ENCODE measurements around the gene SSUH2. TPM values are rescaled to one million over a fixed set of nuclear protein-coding genes. Genes with fewer than 3 reads are reported as not detected.

SSUH2 gene
- total and polyA plus RNA-seq, 2 of the 4 experiments (the other 2 are of a cell fraction), result 0.10 TPM; not detected in 1

- TF ChIP-seq CTCF (conservative IDR thresholded peaks at IDR 0.05; ENCODE audit: low read depth, low read length), result peak; percentile 58
- peak; percentile 55 for TF ChIP-seq RAD21 (IDR thresholded peaks at IDR 0.05; ENCODE audit: low read length)
Observed at GRCh38 chr3:8663177-8664061, 18.8 kb upstream of the SSUH2 start (continued).

GRCh38 chr3:8662594-8662993, 18.0 kb upstream of the SSUH2 start:
- intact Hi-C loops (cut with micrococcal nuclease) (loop anchor here (5.0 to 10.0 kb wide), 2 partner anchors 105 to 302 kb away; partner anchors contain the start of genes OXTR and RAD18), in situ Hi-C loops (cut with MboI; ENCODE audit: low sequenced_read_pairs) (loop anchor here (25.0 kb wide), 1 partner anchor 400 kb away; no protein-coding TSS in a partner anchor), dilution Hi-C loops (cut with HindIII; ENCODE audit: low sequenced_read_pairs, unreplicated experiment) (no loop called here)
- Histone ChIP-seq H2AK9ac (replicated peaks; ENCODE audit: low read depth, low read length, poor library complexity) (no peak overlapping the region), H2BK15ac (ENCODE audit: low read depth, low read length) (no peak overlapping the region), H2AK5ac (ENCODE audit: low read depth, low read length) (no peak overlapping the region), H3K4me2 (ENCODE audit: low read depth, low read length) (no peak overlapping the region), H4K8ac (ENCODE audit: low read depth in 2 of 2, low read length in 2 of 2) (no peak overlapping the region), H3K56ac (ENCODE audit: extremely low read depth, insufficient read depth, low read length) (no peak overlapping the region), H3K9ac (ENCODE audit: low read depth, low read length) (no peak overlapping the region), H3K9me1 (ENCODE audit: insufficient read depth, low read length) (peaks cover 4% of the 10 kb centered on the region), H3K23ac (ENCODE audit: low read depth, low read length) (no peak overlapping the region), H4K20me1 (ENCODE audit: insufficient read depth, low read length) (no peaks in the 10 kb centered on the region), H2BK120ac (ENCODE audit: low read depth, low read length) (no peak overlapping the region), H3K9me3 (ENCODE audit: control insufficient read depth, insufficient read depth, low read length) (no peaks in the 10 kb centered on the region), H3K4me3 (ENCODE audit: insufficient read depth, low read depth, low read length) (no peak overlapping the region), H3K27ac (ENCODE audit: insufficient read depth, low read length) (no peak overlapping the region), H3K18ac (ENCODE audit: low read depth, low read length) (no peak overlapping the region), H3K27me3 (ENCODE audit: control insufficient read depth, insufficient read depth, low read length) (no peaks in the 10 kb centered on the region; the same call in 1 of the 2 replicates), H3K14ac (replicated peaks; ENCODE audit: low read depth, low read length) (no peak overlapping the region), H2AFZ (replicated peaks; ENCODE audit: low read length, poor library complexity) (no peak overlapping the region), H3K36me3 (ENCODE audit: control insufficient read depth, insufficient read depth, low read length) (no peaks in the 10 kb centered on the region), H2BK20ac (ENCODE audit: low read depth, low read length) (no peak overlapping the region), H4K5ac (ENCODE audit: low read depth, low read length) (no peak overlapping the region), H3K4ac (ENCODE audit: low read depth, low read length) (no peak overlapping the region), H2BK5ac (ENCODE audit: low read depth, low read length, poor library complexity, severe bottlenecking) (no peak overlapping the region), H3K4me1 (ENCODE audit: control insufficient read depth, insufficient read depth, low read length) (peaks cover 10% of the 10 kb centered on the region), H3K79me1 (ENCODE audit: low read depth in 1 of 2, low read length in 2 of 2) (no peaks in the 10 kb centered on the region), H4K91ac (ENCODE audit: insufficient read depth, low read depth, low read length) (no peak overlapping the region)
- ATAC-seq (ENCODE audit: low read depth) (no peak), DNase-seq (no peak)
- TF ChIP-seq BHLHE40 (IDR thresholded peaks at IDR 0.05; ENCODE audit: low read depth, low read length) (no peak), FOS (IDR thresholded peaks at IDR 0.05; ENCODE audit: low read depth, low read length) (no peak), MXI1 (IDR thresholded peaks at IDR 0.05; ENCODE audit: borderline replicate concordance, low read depth, low read length) (no peak), CTCF (conservative IDR thresholded peaks at IDR 0.05; ENCODE audit: low read depth, low read length) (no peak), RAD21 (IDR thresholded peaks at IDR 0.05; ENCODE audit: low read length) (no peak)
- ChIA-PET CTCF (interaction anchor here (1.1 kb wide), 1 partner anchor 33 kb away, joined by 3 read pairs; no protein-coding TSS in a partner anchor), POLR2A (ENCODE audit: unreplicated experiment) (no interaction called here)
- WGBS, 2 experiments (ENCODE audit: extremely low coverage in 2 of 2, insufficient read length in 1 of 2), result 51% methylated on average over 2 of the region's 4 CpGs; no CpG with 5 or more reads in 1 of the 2 experiments
- no TSS peak for BruUV-seq (replicated peaks)
